HEK293 (cell line): ENCODE measurements around the gene PLXNA2.

Experiments used
- CTCF ChIA-PET: fragments of 350-600 bp; formaldehyde crosslinking; extraction: SDS; loops from one replicate; lab custom pipeline; 2021; ENCODE audit warnings: antibody characterized with exemption; lab: Yijun Ruan, JAX
- POLR2A ChIA-PET: fragments of 300-600 bp; formaldehyde crosslinking; extraction: SDS; loops from one replicate; lab custom pipeline; 2020; ENCODE audit warnings: antibody characterized with exemption, inconsistent platforms; lab: Yijun Ruan, JAX
- H3K27ac ChIP-seq: fragments of 200-500 bp; sonication (Bioruptor generic); 2 replicates; pipeline ENCODE4 v1.5.1; 2014; ENCODE audit warnings: low read depth, low read length, control low read depth, inconsistent platforms; ENCODE audit errors: extremely low read depth
- H3K36me3 ChIP-seq, 2 experiments: fragments of 200-500 bp in 1 of 2; sonication (Bioruptor generic) in 1 of 2; 1 replicate in 1 of 2; 2 replicates in 1 of 2; pipeline ENCODE4 v1.5.1; 2014 to 2017; ENCODE audit warnings: inconsistent platforms in 2 of 2, low read length in 2 of 2; ENCODE audit not compliant: control insufficient read depth in 2 of 2, insufficient read depth in 1 of 2
- H3K4me1 ChIP-seq: fragments of 200-500 bp; sonication (Bioruptor generic); 2 replicates; pipeline ENCODE4 v1.5.1; 2014; ENCODE audit warnings: mild to moderate bottlenecking, low read length, inconsistent platforms; ENCODE audit not compliant: control insufficient read depth, insufficient read depth
- H3K4me3 ChIP-seq: 2 replicates; pipeline ENCODE4 v1.5.1; 2011; ENCODE audit warnings: low read depth, mild to moderate bottlenecking, control low read depth, low read length, moderate library complexity
- H3K9me3 ChIP-seq: fragments of 200-500 bp; sonication (Bioruptor generic); 2 replicates; pipeline ENCODE4 v1.5.1; 2014; ENCODE audit warnings: low read depth, low read length, inconsistent platforms; ENCODE audit not compliant: control insufficient read depth, insufficient read depth
- CTCF ChIP-seq: fragments of 450-650 bp; formaldehyde crosslinking; IDR thresholded peaks from 2 replicates; pipeline ENCODE4 v1.5.1; 2016; ENCODE audit warnings: missing biosample characterization, missing genetic modification characterization
- GFI1B ChIP-seq: fragments of 450-650 bp; formaldehyde crosslinking; IDR thresholded peaks from 2 replicates; pipeline ENCODE4 v1.5.1; 2016; ENCODE audit warnings: missing biosample characterization, missing genetic modification characterization
- GLIS1 ChIP-seq: fragments of 450-650 bp; formaldehyde crosslinking; IDR thresholded peaks from 2 replicates; pipeline ENCODE4 v1.5.1; 2016; ENCODE audit warnings: missing biosample characterization, missing genetic modification characterization
- PBX3 ChIP-seq: sonication (generic); formaldehyde crosslinking; IDR thresholded peaks from 2 replicates; pipeline ENCODE4 v1.8.1; 2022; ENCODE audit warnings: mild to moderate bottlenecking, moderate library complexity, missing genetic modification reagents
- PRDM1 ChIP-seq: fragments of 450-650 bp; formaldehyde crosslinking; IDR thresholded peaks from 2 replicates; pipeline ENCODE4; 2016; ENCODE audit warnings: missing biosample characterization, missing genetic modification characterization
- RBAK ChIP-seq: fragments of 450-650 bp; formaldehyde crosslinking; IDR thresholded peaks from 2 replicates; pipeline ENCODE4 v1.5.1; 2016; ENCODE audit warnings: missing biosample characterization, missing genetic modification characterization
- SP7 ChIP-seq: fragments of 450-650 bp; formaldehyde crosslinking; IDR thresholded peaks from 2 replicates; pipeline ENCODE4 v1.5.1; 2016; ENCODE audit warnings: missing biosample characterization, missing genetic modification characterization
- TRIM28 ChIP-seq: IDR thresholded peaks from 2 replicates; pipeline ENCODE4 v1.6.1; 2011; ENCODE audit warnings: low read length, control low read depth, borderline replicate concordance
- ZBTB26 ChIP-seq: fragments of 450-650 bp; formaldehyde crosslinking; optimal IDR thresholded peaks from 2 replicates; pipeline ENCODE3; 2016; ENCODE audit warnings: missing biosample characterization, mild to moderate bottlenecking, missing genetic modification characterization
- ZBTB48 ChIP-seq: fragments of 450-650 bp; formaldehyde crosslinking; IDR thresholded peaks from 2 replicates; pipeline ENCODE4 v1.5.1; 2016; ENCODE audit warnings: missing biosample characterization, missing genetic modification characterization
- ZEB2 ChIP-seq: fragments of 450-650 bp; formaldehyde crosslinking; IDR thresholded peaks from 2 replicates; pipeline ENCODE4 v1.5.1; 2016; ENCODE audit warnings: missing biosample characterization, missing genetic modification characterization
- ZFP69B ChIP-seq: fragments of 450-650 bp; formaldehyde crosslinking; IDR thresholded peaks from 2 replicates; pipeline ENCODE4 v1.5.1; 2016; ENCODE audit warnings: missing biosample characterization, missing genetic modification characterization
- ZNF2 ChIP-seq: fragments of 450-650 bp; formaldehyde crosslinking; IDR thresholded peaks from 2 replicates; pipeline ENCODE4 v1.5.1; 2016; ENCODE audit warnings: missing biosample characterization, missing genetic modification characterization
- ZNF341 ChIP-seq: fragments of 450-650 bp; formaldehyde crosslinking; IDR thresholded peaks from 2 replicates; pipeline ENCODE4; 2016; ENCODE audit warnings: low read depth, missing biosample characterization, missing genetic modification characterization
- ZNF404 ChIP-seq: fragments of 450-650 bp; formaldehyde crosslinking; IDR thresholded peaks from 2 replicates; pipeline ENCODE4 v1.5.1; 2017; ENCODE audit warnings: missing biosample characterization, missing genetic modification characterization
- ZNF416 ChIP-seq: fragments of 450-650 bp; formaldehyde crosslinking; IDR thresholded peaks from 2 replicates; pipeline ENCODE4 v1.5.1; 2016; ENCODE audit warnings: missing biosample characterization, missing genetic modification characterization
- ZNF488 ChIP-seq: fragments of 450-650 bp; formaldehyde crosslinking; IDR thresholded peaks from 2 replicates; pipeline ENCODE4 v1.5.1; 2016; ENCODE audit warnings: missing biosample characterization, missing genetic modification characterization
- ZNF529 ChIP-seq: fragments of 450-650 bp; formaldehyde crosslinking; IDR thresholded peaks from 2 replicates; pipeline ENCODE4 v1.5.1; 2017; ENCODE audit warnings: missing genetic modification characterization, missing biosample characterization; ENCODE audit not compliant: insufficient replicate concordance
- ZNF544 ChIP-seq: fragments of 450-650 bp; formaldehyde crosslinking; IDR thresholded peaks from 2 replicates; pipeline ENCODE4 v1.5.0; 2017; ENCODE audit warnings: missing biosample characterization, missing genetic modification characterization
- ZNF629 ChIP-seq: fragments of 450-650 bp; formaldehyde crosslinking; IDR thresholded peaks from 2 replicates; pipeline ENCODE4 v1.5.1; 2017; ENCODE audit warnings: missing biosample characterization, missing genetic modification characterization
- ZNF654 ChIP-seq: fragments of 450-650 bp; formaldehyde crosslinking; IDR thresholded peaks from 2 replicates; pipeline ENCODE4 v1.5.1; 2016; ENCODE audit warnings: low read depth, missing biosample characterization, missing genetic modification characterization
- ZNF660 ChIP-seq: fragments of 450-650 bp; IDR thresholded peaks from 2 replicates; pipeline ENCODE4 v1.5.1; 2018; ENCODE audit warnings: missing biosample characterization, mild to moderate bottlenecking, missing genetic modification characterization
- ZNF76 ChIP-seq: fragments of 450-650 bp; formaldehyde crosslinking; IDR thresholded peaks from 2 replicates; pipeline ENCODE4; 2016; ENCODE audit warnings: low read depth, missing biosample characterization, missing genetic modification characterization, borderline replicate concordance
- ZNF776 ChIP-seq: fragments of 450-650 bp; formaldehyde crosslinking; IDR thresholded peaks from 2 replicates; pipeline ENCODE4 v1.5.0; 2017; ENCODE audit warnings: missing biosample characterization, missing genetic modification characterization, borderline replicate concordance
- ZNF843 ChIP-seq: fragments of 450-650 bp; formaldehyde crosslinking; IDR thresholded peaks from 2 replicates; pipeline ENCODE4 v1.5.1; 2016; ENCODE audit warnings: missing biosample characterization, missing genetic modification characterization
- ZSCAN4 ChIP-seq: fragments of 450-650 bp; formaldehyde crosslinking; IDR thresholded peaks from 2 replicates; pipeline ENCODE4 v1.5.1; 2017; ENCODE audit warnings: missing biosample characterization, missing genetic modification characterization

The PLXNA2 gene

GRCh38 chr1:208247696-208248095, 3.5 kb upstream of the PLXNA2 start:
- ChIA-PET CTCF (interaction anchor here (0.7 to 4.5 kb wide), 3 partner anchors 9 to 722 kb away, joined by 3 to 98 read pairs (median 3); no protein-coding TSS in a partner anchor), POLR2A (no interaction called here)
- Histone ChIP-seq H3K4me3 (no peak overlapping the region), H3K36me3 (no peaks in the 10 kb centered on the region), H3K9me3 (no peaks in the 10 kb centered on the region), H3K27ac (no peak overlapping the region), H3K4me1 (no peaks in the 10 kb centered on the region)
- TF ChIP-seq ZNF843 (tag by site-specific recombination) (no peak), ZNF488 (no peak), ZNF341 (tag by site-specific recombination) (no peak), ZFP69B (no peak), ZSCAN4 (no peak), RBAK (tag by site-specific recombination) (no peak), ZNF529 (no peak), ZNF404 (no peak), ZNF416 (no peak)

GRCh38 chr1:208245185-208245705, 1.1 kb upstream of the PLXNA2 start:
- H3K9me3 ChIP-seq: no peaks in the 10 kb centered on the region
- no peak overlapping the region for H3K4me3 ChIP-seq
- no peaks in the 10 kb centered on the region; the same call in 1 of the 2 replicates for H3K4me1 ChIP-seq
- no peaks in the 10 kb centered on the region for H3K36me3 ChIP-seq
- H3K27ac ChIP-seq: peak overlapping the region; percentile 56; the same call in 1 of the 2 replicates
- ChIA-PET CTCF (interaction anchor here (0.6 to 14.9 kb wide), 59 partner anchors 9 to 1239 kb away, joined by 3 to 175 read pairs (median 4); no protein-coding TSS in a partner anchor), POLR2A (interaction anchor here (1.0 to 2.5 kb wide), 8 partner anchors 9 to 230 kb away, joined by 3 to 24 read pairs (median 4); no protein-coding TSS in a partner anchor)
- TF ChIP-seq ZNF654 (tag by site-specific recombination) (peak; percentile 89), TRIM28 (0 out of 2 replicates have a peak, but pooled peaks have one; percentile 23), ZNF2 (tag by site-specific recombination) (peak; percentile 48; the same call in 1 of the 2 replicates), ZNF660 (tag by site-specific recombination) (peak; percentile 56; the same call in 1 of the 2 replicates), ZNF544 (tag by site-specific recombination) (no peak), CTCF (peak; percentile 78), ZEB2 (tag by site-specific recombination) (peak; percentile 51; the same call in 1 of the 2 replicates), ZNF76 (0 out of 2 replicates have a peak, but pooled peaks have one; percentile 10), PRDM1 (tag by site-specific recombination) (peak; percentile 67), ZNF629 (tag by site-specific recombination) (peak; percentile 52), PBX3 (CRISPR knock-in tag) (no peak), ZNF776 (tag by site-specific recombination) (no peak), ZFP69B (peak; percentile 43; the same call in 1 of the 2 replicates), ZBTB26 (tag by site-specific recombination) (peak; percentile 27), SP7 (tag by site-specific recombination) (0 out of 2 replicates have a peak, but pooled peaks have one; percentile 17), ZBTB48 (peak; percentile 53; the same call in 1 of the 2 replicates), GLIS1 (peak; percentile 14; the same call in 1 of the 2 replicates), GFI1B (tag by site-specific recombination) (peak; percentile 86)
